ENCODE data around the gene COX8A.

COX8A gene

GRCh38 chr11:64007160-64007628 is 32.8 kb downstream of the COX8A start:
- FAIRE-seq (no peak), DNase-seq (ENCODE audit: insufficient read length) (no peak)

GRCh38 chr11:64007629-64008282 is 33.3 kb downstream of the COX8A start:
- FAIRE-seq = no peak
- TF ChIP-seq POLR2AphosphoS5 (IDR thresholded peaks at IDR 0.05; ENCODE audit: low read depth, low read length) (no peak), TAF1 (IDR thresholded peaks at IDR 0.05; ENCODE audit: borderline replicate concordance, low read depth, low read length) (no peak), POLR2A (IDR thresholded peaks at IDR 0.05; ENCODE audit: low read depth, low read length) (no peak)

More at GRCh38 chr11:64007160-64007628, 32.8 kb downstream of the COX8A start:
- TF ChIP-seq POLR2A (IDR thresholded peaks at IDR 0.05; ENCODE audit: low read depth, low read length) (no peak), TAF1 (IDR thresholded peaks at IDR 0.05; ENCODE audit: borderline replicate concordance, low read depth, low read length) (no peak), POLR2AphosphoS5 (IDR thresholded peaks at IDR 0.05; ENCODE audit: low read depth, low read length) (no peak)

GRCh38 chr11:64008283-64008913 is 34.0 kb downstream of the COX8A start:
- DNase-seq (ENCODE audit: insufficient read length) (no peak), FAIRE-seq (no peak)
- no peak for TF ChIP-seq POLR2AphosphoS5 (IDR thresholded peaks at IDR 0.05; ENCODE audit: low read depth, low read length)
- no peak for TF ChIP-seq POLR2A (IDR thresholded peaks at IDR 0.05; ENCODE audit: low read depth, low read length)

More at GRCh38 chr11:64007629-64008282, 33.3 kb downstream of the COX8A start:
- DNase-seq (ENCODE audit: insufficient read length) = no peak

- FAIRE-seq = no peak
- no peak for TF ChIP-seq TAF1 (IDR thresholded peaks at IDR 0.05; ENCODE audit: borderline replicate concordance, low read depth, low read length)
- no peak for TF ChIP-seq POLR2A (IDR thresholded peaks at IDR 0.05; ENCODE audit: low read depth, low read length)
- TF ChIP-seq POLR2AphosphoS5 (IDR thresholded peaks at IDR 0.05; ENCODE audit: low read depth, low read length) = no peak
- no peak for DNase-seq (ENCODE audit: insufficient read length)
Measured at GRCh38 chr11:64008914-64009633, 34.7 kb downstream of the COX8A start.

- no peak for FAIRE-seq
Measured at GRCh38 chr11:64009710-64010109, 35.3 kb downstream of the COX8A start.

GRCh38 chr11:64010783-64011182 is 36.4 kb downstream of the COX8A start:
- no peak for DNase-seq (ENCODE audit: insufficient read length)
- no peak for TF ChIP-seq POLR2A (IDR thresholded peaks at IDR 0.05; ENCODE audit: low read depth, low read length)
- TF ChIP-seq TAF1 (IDR thresholded peaks at IDR 0.05; ENCODE audit: borderline replicate concordance, low read depth, low read length) = no peak
- FAIRE-seq = peak; percentile 66

More at GRCh38 chr11:64009710-64010109, 35.3 kb downstream of the COX8A start:
- TF ChIP-seq POLR2AphosphoS5 (IDR thresholded peaks at IDR 0.05; ENCODE audit: low read depth, low read length) (no peak), POLR2A (IDR thresholded peaks at IDR 0.05; ENCODE audit: low read depth, low read length) (no peak), TAF1 (IDR thresholded peaks at IDR 0.05; ENCODE audit: borderline replicate concordance, low read depth, low read length) (no peak)
- no peak for DNase-seq (ENCODE audit: insufficient read length)

- no peak for DNase-seq (ENCODE audit: insufficient read length)
- no peak for FAIRE-seq
- TF ChIP-seq POLR2A (IDR thresholded peaks at IDR 0.05; ENCODE audit: low read depth, low read length) = no peak
- TF ChIP-seq POLR2AphosphoS5 (IDR thresholded peaks at IDR 0.05; ENCODE audit: low read depth, low read length) = no peak
- no peak for TF ChIP-seq TAF1 (IDR thresholded peaks at IDR 0.05; ENCODE audit: borderline replicate concordance, low read depth, low read length)
Measured at GRCh38 chr11:64011371-64011770, 37.0 kb downstream of the COX8A start.

- no peak for TF ChIP-seq POLR2AphosphoS5 (IDR thresholded peaks at IDR 0.05; ENCODE audit: low read depth, low read length)
- no peak for TF ChIP-seq TAF1 (IDR thresholded peaks at IDR 0.05; ENCODE audit: borderline replicate concordance, low read depth, low read length)
- no peak for TF ChIP-seq POLR2A (IDR thresholded peaks at IDR 0.05; ENCODE audit: low read depth, low read length)
- no peak for DNase-seq (ENCODE audit: insufficient read length)
- FAIRE-seq = no peak
Measured at GRCh38 chr11:64013141-64013896, 38.9 kb downstream of the COX8A start.

GRCh38 chr11:64014356-64014755 is 39.9 kb downstream of the COX8A start:
- no peak for FAIRE-seq
- no peak for DNase-seq (ENCODE audit: insufficient read length)
- TF ChIP-seq POLR2AphosphoS5 (IDR thresholded peaks at IDR 0.05; ENCODE audit: low read depth, low read length) (no peak), TAF1 (IDR thresholded peaks at IDR 0.05; ENCODE audit: borderline replicate concordance, low read depth, low read length) (no peak), POLR2A (IDR thresholded peaks at IDR 0.05; ENCODE audit: low read depth, low read length) (no peak)

- no peak for FAIRE-seq
- TF ChIP-seq TAF1 (IDR thresholded peaks at IDR 0.05; ENCODE audit: borderline replicate concordance, low read depth, low read length) = no peak
- TF ChIP-seq POLR2AphosphoS5 (IDR thresholded peaks at IDR 0.05; ENCODE audit: low read depth, low read length) = no peak
- no peak for DNase-seq (ENCODE audit: insufficient read length)
Measured at GRCh38 chr11:64015510-64015909, 41.1 kb downstream of the COX8A start.

Measured in GM12892 (cell line).